Fibroblast of the aortic adventitia (primary cell): ENCODE results near the gene ST6GALNAC3. TPM values are rescaled to one million over a fixed set of nuclear protein-coding genes. Genes with fewer than 3 reads are reported as not detected.
A peak's percentile ranks its signal among the peaks of the same experiment; 100 is the strongest.

Experiments
- DNase-seq: peaks from one replicate; pipeline ENCODE4 v3.0.0-alpha.2; 2010; ENCODE audit warnings: low read depth
- H3K4me3 ChIP-seq: 2 replicates; pipeline ENCODE4 v1.5.1; 2011; ENCODE audit warnings: low read depth, mild to moderate bottlenecking, control low read depth, low read length, moderate library complexity
- CTCF ChIP-seq: IDR thresholded peaks from 2 replicates; pipeline ENCODE4 v1.5.1; 2011; ENCODE audit warnings: mild to moderate bottlenecking, low read length, control low read depth, inconsistent platforms; ENCODE audit not compliant: insufficient read depth
- total RNA-seq: library from RNA; depleted of rRNA; stranded (reverse); fragments of >200 nt; gene quantifications from 2 replicates; pipeline ENCODE4 v1.2.3, GENCODE V29; 2012; ENCODE audit warnings: low replicate concordance

The ST6GALNAC3 gene
- total RNA-seq, 1 donor, result 3.1 TPM

GRCh38 chr1:76145332-76145731 lies 70.8 kb downstream of the ST6GALNAC3 start:
- no peak overlapping the region for H3K4me3 ChIP-seq
- DNase-seq, result no peak
- no peak for TF ChIP-seq CTCF

- no peak overlapping the region for H3K4me3 ChIP-seq
- no peak for TF ChIP-seq CTCF
- DNase-seq, result no peak
Observed at GRCh38 chr1:76146184-76146583, 71.6 kb downstream of the ST6GALNAC3 start.

- no peak for DNase-seq
- no peak overlapping the region for H3K4me3 ChIP-seq
- no peak for TF ChIP-seq CTCF
Observed at GRCh38 chr1:76147917-76148316, 73.4 kb downstream of the ST6GALNAC3 start.

- no peak for TF ChIP-seq CTCF
- no peak for DNase-seq
- H3K4me3 ChIP-seq, result no peak overlapping the region
Observed at GRCh38 chr1:76148460-76148859, 73.9 kb downstream of the ST6GALNAC3 start.

- TF ChIP-seq CTCF, result no peak
- no peak for DNase-seq
- H3K4me3 ChIP-seq, result no peak overlapping the region
Observed at GRCh38 chr1:76153841-76154205, 79.3 kb downstream of the ST6GALNAC3 start.

- DNase-seq, result peak; percentile 63
- peak; percentile 96 for TF ChIP-seq CTCF
- H3K4me3 ChIP-seq, result peak overlapping the region; percentile 52
Observed at GRCh38 chr1:76154206-76154956, 79.8 kb downstream of the ST6GALNAC3 start.

GRCh38 chr1:76156987-76157386 lies 82.4 kb downstream of the ST6GALNAC3 start:
- no peak for TF ChIP-seq CTCF
- no peak for DNase-seq
- H3K4me3 ChIP-seq, result no peak overlapping the region
